Stimulated activated CD4-positive, alpha-beta T cell treated with anti-CD3 and anti-CD28 coated beads, TNF-alpha, amount 100 ng/mL, for 1 hour (primary cell): ENCODE measurements around the gene APLF.
"Not testable (repeated sequence)": the region's sequence is repeated elsewhere in the genome, so short reads cannot be mapped to it uniquely, and the experiment has no call there.

Experiments
- DNase-seq, 3 donors: peaks; one replicate each; pipeline ENCODE4 v3.0.0-alpha.2; 2020; ENCODE audit warnings: low read depth in 3 of 3, low spot score in 1 of 3

APLF gene

DNA sequence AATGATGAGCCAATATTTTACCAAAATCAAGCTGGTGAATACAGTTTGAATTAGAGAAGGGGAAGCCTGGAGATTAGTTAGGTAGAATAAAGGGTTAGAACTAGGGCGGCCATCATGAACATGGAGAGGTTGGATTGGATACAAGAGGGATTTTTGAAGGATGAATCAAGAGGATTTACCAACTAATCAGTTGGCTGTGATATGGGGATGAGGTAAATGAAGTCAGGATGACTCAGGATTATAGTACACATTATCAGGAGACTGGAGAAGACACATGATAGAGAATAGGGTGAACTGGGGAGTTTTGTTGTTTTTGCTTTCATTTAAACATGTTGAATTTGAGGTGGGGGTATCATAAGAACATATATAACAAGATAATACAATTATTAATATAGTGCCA is 102.2 kb downstream of the APLF start:
- no peak for DNase-seq

DNA sequence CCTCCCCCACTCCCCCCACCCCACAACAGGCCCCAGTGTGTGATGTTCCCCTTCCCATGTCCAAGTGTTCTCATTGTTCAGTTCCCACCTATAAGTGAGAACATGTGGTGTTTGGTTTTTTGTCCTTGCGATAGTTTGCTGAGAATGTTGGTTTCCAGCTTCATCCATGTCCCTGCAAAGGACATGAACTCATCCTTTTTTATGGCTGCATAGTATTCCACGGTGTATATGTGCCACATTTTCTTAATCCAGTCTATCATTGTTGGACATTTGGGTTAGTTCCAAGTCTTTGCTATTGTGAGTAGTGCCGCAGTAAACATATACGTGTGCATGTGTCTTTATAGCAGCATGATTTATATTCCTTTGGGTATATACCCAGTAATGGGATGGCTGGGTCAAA is 103.0 kb downstream of the APLF start:
- not testable (repeated sequence) for DNase-seq

DNA sequence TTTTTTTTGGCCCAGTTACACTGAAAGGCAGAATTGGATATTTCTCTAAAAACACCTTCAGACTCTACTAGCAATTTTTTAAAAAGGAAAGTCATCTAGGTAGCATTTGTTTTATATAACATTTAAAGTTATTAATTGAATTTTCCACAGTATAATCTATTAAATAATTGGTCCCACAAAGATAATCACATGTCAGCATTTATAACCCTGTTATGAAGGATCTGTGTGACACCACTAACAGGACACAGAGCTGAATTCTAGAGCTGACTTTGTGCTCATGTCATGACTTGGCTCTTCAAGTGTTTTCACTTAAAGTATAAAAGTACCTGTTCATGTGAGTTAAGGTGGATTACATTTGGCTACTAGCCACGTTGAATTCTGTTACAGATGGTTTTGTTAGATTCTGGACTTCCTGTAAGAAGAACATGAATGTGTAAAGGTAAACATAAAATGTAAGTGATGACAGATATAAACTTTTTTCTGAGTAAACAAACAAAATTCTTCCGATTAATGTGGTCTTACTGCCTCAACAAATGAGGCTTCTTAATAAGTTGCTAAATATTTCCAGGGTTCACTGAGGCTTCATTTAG is 106.9 kb downstream of the APLF start:
- DNase-seq = no peak

DNA sequence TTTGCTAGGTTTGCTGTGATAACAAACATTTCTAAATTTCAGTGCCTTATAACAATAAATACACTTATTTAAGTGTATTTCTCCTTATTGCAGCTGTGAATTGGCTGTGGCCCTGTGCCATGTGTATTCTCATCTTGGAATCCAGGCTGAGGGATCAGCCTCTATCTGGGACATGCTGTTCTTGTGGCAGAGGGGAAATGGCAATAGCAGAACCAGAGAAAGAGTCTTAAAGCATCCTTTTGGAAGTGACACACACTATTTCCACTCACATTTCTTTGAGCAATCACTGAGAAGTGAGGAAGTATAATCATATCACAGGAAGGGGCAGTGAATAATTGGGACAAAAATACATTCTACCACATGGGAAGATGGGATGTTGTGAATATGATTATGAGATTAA is 109.8 kb downstream of the APLF start:
- DNase-seq = no peak

DNA sequence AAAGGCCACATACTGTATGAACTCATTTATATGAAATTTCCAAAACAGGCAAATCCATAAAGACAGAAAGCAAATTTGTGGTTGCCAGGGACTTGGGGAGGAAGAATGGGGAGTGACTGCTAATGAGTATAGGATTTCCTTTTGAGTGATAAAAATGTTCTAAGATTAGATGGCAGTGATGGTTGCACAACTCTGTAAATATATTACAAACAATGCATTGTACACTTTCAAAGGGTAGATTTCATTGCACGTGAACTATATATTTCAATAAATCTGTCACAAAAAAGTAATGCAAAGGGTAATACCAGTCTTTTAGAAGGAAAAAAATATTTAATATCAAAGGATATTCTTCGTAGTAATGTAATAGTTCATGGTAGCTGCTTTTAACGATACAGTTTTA is 112.3 kb downstream of the APLF start:
- no peak for DNase-seq

- DNase-seq = no peak
These were observed 121.2 kb downstream of the APLF start for GRCh38 chr2:68588589-68588988.

DNA sequence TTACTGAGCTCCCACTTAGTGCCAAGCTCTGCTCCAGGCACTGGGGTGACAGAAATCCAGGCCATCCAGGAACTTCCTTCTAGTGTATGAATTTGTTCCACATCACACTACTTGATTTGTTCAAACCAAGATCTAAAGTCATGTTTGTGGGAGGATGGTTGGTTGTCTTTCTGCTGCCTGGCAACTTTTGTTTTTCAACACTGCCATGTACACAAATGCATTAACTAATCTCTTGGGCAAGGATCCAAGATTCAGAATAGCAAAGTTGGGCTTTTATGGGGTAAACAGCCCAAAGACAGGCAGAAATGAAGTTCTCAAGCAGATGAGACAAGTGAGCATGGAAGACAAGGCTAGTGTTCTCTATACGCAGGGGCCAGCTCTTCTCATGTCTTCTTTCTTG is 122.6 kb downstream of the APLF start:
- no peak for DNase-seq

DNA sequence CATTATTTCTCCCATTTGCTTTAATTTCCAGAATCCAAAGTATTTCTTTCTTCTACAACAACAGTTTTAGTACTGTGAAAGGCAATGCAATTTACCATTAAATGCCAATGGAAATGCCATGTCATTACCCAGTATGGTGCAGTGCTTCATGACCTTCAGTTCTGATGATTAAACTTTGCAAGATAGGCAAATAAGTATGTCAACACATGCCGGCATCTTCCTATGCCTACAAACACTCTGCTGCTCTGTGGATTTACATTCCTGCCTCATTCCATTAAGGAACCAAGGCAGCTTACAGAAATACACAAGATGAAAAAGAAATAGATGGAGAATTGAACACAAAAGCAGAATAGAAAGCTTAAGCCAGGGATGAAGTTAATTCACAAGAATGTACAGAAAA is 123.3 kb downstream of the APLF start:
- no peak for DNase-seq

- no peak for DNase-seq
These were observed 123.8 kb downstream of the APLF start for GRCh38 chr2:68591225-68591624.

GRCh38 chr2:68594041-68594440 is 126.7 kb downstream of the APLF start:
- DNase-seq = no peak

DNA sequence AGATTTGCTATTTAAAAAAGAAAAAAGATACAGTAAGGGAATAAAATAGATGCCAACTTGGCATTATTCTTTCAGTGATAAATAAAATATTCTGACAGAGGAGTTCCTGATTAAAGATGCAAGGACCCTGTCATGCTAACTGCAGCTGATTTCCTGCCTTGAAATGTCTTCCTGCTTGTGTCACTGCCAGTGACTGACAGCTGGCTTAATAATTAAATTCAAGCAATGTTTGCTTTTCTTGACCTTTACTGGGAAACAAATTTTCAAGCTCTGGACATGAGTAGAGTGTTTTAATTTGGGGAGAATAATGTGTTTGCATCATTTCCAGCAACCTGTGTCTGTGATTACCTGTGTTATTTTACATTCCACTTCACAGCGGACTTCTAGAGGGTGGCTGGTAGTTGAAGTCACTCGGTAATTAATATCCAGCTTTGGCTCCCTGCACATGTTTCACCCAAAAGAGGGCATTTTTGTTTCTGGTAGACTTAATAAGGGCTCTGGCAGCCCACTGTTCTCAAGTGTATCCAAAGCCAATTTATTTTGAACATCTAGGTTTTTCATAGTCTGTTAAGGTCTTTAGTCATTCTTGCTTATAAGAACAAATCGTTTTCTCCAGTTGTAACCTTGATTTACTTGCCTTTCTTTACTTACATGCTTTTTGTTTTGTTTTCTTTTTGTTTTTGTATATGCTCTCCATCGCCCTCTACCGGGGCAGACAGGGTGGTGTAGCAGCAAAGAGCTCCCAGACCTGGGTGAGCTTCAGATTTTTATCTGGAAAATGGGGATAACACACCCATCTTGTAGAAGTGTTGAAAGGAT is 127.5 kb downstream of the APLF start:
- DNase-seq = peak in 2 of 3 donors; percentile 6 to 21

GRCh38 chr2:68595493-68595785 is 128.1 kb downstream of the APLF start:
- DNase-seq = not testable (repeated sequence)

- DNase-seq = not testable (repeated sequence)
These were observed 133.1 kb downstream of the APLF start for GRCh38 chr2:68600495-68600894.

DNA sequence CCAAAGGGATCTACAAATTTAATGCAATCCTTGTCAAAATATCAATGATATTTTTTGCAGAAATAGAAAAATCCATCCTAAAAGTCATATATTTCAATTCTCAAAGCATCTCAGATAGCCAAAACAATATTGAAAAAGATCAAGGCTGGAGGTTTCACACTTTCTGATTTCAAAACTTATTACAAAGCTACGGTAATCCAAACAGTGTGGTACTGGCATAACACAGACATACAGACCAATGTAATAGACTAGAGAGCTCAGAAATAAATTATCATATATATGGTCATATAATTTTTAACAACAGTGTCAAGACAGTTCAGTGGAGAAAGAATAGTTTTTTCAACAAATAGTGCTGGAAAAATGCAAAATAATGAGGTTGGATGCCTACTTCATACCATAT is 135.7 kb downstream of the APLF start:
- no peak for DNase-seq

DNA sequence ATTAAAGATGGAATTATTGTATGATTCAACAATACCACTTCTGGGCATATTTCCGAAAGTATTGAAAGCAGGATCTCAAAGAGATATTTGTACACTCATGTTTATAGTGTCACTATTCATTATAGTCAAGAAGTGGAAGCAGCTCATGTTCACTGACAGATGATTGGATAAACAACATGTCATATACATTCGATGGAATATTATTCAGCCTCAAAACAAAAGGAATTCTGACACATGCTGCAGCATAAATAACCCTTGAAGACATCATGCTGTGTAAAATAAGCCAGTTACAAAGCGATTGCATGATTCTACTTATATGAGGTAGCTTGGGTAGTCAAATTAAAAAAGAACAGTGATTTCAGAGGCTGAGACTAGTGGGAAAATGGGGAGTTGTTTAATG is 136.7 kb downstream of the APLF start:
- no peak for DNase-seq

- no peak for DNase-seq
These were observed 138.6 kb downstream of the APLF start for GRCh38 chr2:68605939-68606338.

DNA sequence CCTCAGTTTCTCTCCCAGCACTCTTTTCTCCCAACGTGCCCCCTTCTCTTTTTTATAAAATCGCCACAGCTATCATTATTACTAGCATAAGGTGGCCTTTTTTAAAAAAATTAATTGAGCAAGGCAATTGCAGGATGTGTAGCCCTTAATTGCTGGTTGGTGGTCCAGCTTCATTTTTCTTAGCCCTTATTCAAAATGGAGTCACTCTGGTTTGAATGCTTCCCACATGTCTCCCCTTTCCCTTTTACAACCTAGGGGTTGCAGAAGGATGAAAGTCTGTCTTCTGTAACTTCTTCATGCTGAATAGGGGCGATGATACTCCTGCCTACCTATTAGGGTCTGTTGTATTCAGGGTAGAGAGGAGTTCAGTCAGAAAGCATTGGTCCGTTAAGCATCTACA is 139.4 kb downstream of the APLF start:
- DNase-seq = no peak

DNA sequence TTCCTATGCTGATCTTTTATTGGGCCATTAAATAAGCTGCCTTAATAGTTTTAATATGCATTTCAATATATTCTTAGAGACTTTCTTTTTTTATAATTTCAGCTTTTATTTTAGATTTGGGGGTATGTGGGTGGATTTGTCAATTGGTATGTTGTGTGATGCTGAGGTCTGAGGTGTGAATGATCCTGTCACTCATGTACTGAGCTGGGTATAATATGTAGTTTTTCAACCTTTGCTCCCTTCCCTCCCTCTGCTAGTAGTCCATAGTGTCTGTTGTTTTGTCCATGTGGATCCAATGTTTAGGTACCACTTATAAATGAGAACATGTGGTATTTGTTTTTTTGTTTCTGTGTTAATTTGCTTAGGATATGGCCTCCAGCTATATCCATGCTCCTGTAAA is 140.5 kb downstream of the APLF start:
- no peak for DNase-seq

DNA sequence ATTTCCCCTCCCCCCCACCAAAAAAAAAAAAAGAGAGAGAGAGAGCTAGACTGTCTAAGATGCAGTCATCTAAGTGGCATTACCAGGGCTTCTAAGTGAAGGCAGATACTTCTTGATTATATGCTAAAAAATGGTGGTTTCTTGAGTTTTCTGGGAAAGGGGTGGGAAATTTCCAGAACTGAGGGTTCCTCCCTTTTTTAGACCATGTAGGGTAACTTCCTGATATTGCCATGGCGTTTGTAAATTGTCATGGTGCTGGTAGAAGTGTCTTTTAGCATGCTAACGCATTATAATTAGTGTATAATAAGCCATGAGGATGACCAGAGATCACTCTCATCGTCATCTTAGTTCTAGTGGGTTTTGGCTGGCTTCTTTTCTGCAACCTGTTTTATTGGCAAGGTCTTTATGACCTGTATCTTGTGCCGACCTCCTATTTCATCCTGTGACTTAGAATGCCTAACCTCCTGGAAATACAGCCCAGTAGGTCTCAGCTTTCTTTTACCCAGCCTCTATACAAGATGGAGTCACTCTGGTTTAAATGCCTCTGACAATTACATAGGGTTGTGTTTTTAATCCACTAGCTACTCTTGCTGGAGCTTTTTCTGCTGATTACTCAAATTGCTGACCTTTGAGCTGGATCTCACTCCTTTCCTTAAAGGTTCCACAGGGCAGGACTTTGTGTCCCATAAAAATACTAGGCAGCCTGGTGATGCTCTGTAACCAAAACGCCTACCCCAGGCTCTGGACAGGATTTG is 145.6 kb downstream of the APLF start:
- no peak for DNase-seq

DNA sequence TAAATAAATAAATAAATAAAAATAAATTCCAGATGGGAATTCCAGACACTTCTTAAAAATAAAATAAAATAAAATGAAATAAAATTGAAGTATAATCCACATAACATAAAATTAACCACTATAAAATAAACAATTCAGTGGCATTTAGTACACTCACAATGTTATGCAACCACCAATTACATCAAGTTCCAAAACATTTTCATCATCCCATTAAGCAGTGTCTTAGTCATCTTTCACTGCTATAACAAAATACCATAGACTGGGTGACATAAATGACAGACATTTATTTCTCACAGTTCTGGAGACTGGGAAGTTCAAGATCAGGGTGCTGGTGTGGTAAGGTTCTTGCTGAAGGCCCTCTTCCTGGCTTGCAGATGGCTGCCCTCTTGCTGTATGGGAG is 153.4 kb downstream of the APLF start:
- no peak for DNase-seq

- no peak for DNase-seq
These were observed 156.4 kb downstream of the APLF start for GRCh38 chr2:68623820-68624219.

DNA sequence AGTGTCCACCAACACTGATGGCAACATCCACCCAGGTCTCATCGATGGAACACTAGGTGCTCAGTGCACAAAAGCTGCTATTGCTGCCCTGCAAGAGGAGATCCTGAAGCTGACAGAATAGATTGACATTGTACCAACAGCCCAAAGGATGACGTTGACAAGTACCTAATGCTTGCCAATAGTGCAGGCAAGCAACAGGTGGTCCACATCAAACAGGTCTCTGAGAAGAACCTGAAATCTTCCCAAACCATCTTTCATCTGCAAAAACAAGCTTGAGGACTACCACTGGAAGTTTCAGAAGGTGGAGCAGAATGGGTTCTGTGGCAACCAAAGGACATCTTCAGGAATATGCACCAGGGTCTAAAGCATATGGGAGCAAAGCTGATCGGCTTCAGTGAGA is 160.2 kb downstream of the APLF start:
- no peak for DNase-seq
